ENCODE data around the gene TPSD1.
A peak's percentile ranks its signal among the peaks of the same experiment; 100 is the strongest.

The TPSD1 gene

DNA sequence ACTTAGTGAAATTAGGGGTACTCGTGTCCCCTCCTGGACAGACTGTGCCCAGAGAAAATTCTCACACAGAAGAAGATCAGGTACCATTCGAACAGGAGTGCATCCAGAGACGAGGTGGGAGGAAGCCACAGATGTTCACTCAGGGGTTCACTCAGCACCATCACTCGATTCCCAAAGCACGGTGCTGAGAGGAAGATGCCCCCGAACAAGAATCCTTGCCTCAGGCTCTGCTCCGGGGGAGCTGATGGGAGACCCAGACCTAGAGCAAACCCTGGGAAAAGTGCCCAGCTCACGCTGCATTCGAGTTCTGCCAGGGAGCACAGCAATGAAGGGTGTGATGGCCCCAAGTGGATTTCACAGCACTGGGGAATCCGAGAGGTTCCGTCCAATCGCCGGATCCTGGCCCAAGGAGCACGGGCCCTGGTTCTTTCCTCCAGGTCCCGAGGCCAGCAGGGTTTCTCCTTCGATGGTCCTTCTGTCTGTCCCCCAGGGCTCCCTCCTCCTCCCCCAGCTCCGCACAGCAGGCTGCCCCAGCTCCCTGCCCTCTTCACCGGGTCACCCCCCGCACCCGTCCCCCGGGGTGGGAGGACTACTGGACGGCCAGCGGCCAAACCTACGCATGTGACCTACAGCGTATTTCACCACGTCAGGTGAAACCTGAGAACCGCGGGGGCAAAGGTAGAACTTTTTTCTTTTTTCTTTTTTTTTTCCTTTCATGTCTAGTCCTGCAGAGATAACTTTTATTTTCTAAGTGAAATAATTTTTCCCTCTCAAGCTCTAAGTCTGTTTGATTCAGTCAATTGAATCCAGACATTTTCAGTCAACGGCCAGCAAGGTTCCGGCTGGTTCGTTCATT is 43.4 kb downstream of the TPSD1 start:
- no peak for DNase-seq (ENCODE audit: low read depth)

GRCh38 chr16:1299868-1300203 is 44.0 kb downstream of the TPSD1 start:
- H3K4me1 ChIP-seq (ENCODE audit: control insufficient read depth, insufficient read depth, low read length), result peaks cover 3% of the 10 kb centered on the region
- DNase-seq (ENCODE audit: low read depth), result no peak
- no peak overlapping the region for H3K4me3 ChIP-seq (ENCODE audit: low read length)
- H3K27me3 ChIP-seq (replicated peaks; ENCODE audit: control insufficient read depth, insufficient read depth, low read length), result peaks cover 13% of the 10 kb centered on the region
- H3K9ac ChIP-seq (ENCODE audit: low read length), result no peak overlapping the region
- no peaks in the 10 kb centered on the region for H3K36me3 ChIP-seq (ENCODE audit: control insufficient read depth, insufficient read depth, low read length, severe bottlenecking)
- no peaks in the 10 kb centered on the region for H3K9me3 ChIP-seq (ENCODE audit: control insufficient read depth, low read length)

More for the DNA sequence above, 43.4 kb downstream of the TPSD1 start:
- Histone ChIP-seq H3K4me1 (ENCODE audit: control insufficient read depth, insufficient read depth, low read length) (peaks cover 3% of the 10 kb centered on the region), H3K27me3 (replicated peaks; ENCODE audit: control insufficient read depth, insufficient read depth, low read length) (peaks cover 13% of the 10 kb centered on the region), H3K9me3 (ENCODE audit: control insufficient read depth, low read length) (no peaks in the 10 kb centered on the region), H3K9ac (ENCODE audit: low read length) (no peak overlapping the region), H3K36me3 (ENCODE audit: control insufficient read depth, insufficient read depth, low read length, severe bottlenecking) (no peaks in the 10 kb centered on the region), H3K4me3 (ENCODE audit: low read length) (no peak overlapping the region)

GRCh38 chr16:1300664-1301476 is 45.0 kb downstream of the TPSD1 start:
- no peaks in the 10 kb centered on the region for H3K36me3 ChIP-seq (ENCODE audit: control insufficient read depth, insufficient read depth, low read length, severe bottlenecking)
- peak; percentile 74 for DNase-seq (ENCODE audit: low read depth)
- H3K9ac ChIP-seq (ENCODE audit: low read length), result no peak overlapping the region
- H3K4me3 ChIP-seq (ENCODE audit: low read length), result no peak overlapping the region
- H3K27me3 ChIP-seq (replicated peaks; ENCODE audit: control insufficient read depth, insufficient read depth, low read length), result peaks cover 13% of the 10 kb centered on the region
- peaks cover 3% of the 10 kb centered on the region for H3K4me1 ChIP-seq (ENCODE audit: control insufficient read depth, insufficient read depth, low read length)
- no peaks in the 10 kb centered on the region for H3K9me3 ChIP-seq (ENCODE audit: control insufficient read depth, low read length)

GRCh38 chr16:1301562-1301961 is 45.7 kb downstream of the TPSD1 start:
- DNase-seq (ENCODE audit: low read depth), result no peak
- peaks cover 3% of the 10 kb centered on the region for H3K4me1 ChIP-seq (ENCODE audit: control insufficient read depth, insufficient read depth, low read length)
- H3K4me3 ChIP-seq (ENCODE audit: low read length), result no peak overlapping the region
- H3K9me3 ChIP-seq (ENCODE audit: control insufficient read depth, low read length), result no peaks in the 10 kb centered on the region
- no peak overlapping the region for H3K9ac ChIP-seq (ENCODE audit: low read length)
- H3K36me3 ChIP-seq (ENCODE audit: control insufficient read depth, insufficient read depth, low read length, severe bottlenecking), result no peaks in the 10 kb centered on the region
- peaks cover 13% of the 10 kb centered on the region for H3K27me3 ChIP-seq (replicated peaks; ENCODE audit: control insufficient read depth, insufficient read depth, low read length)

GRCh38 chr16:1305823-1306222 is 50.0 kb downstream of the TPSD1 start:
- H3K36me3 ChIP-seq (ENCODE audit: control insufficient read depth, insufficient read depth, low read length, severe bottlenecking), result no peaks in the 10 kb centered on the region
- no peak overlapping the region for H3K4me3 ChIP-seq (ENCODE audit: low read length)
- no peak overlapping the region for H3K9ac ChIP-seq (ENCODE audit: low read length)
- no peak for DNase-seq (ENCODE audit: low read depth)
- H3K4me1 ChIP-seq (ENCODE audit: control insufficient read depth, insufficient read depth, low read length), result peaks cover 5% of the 10 kb centered on the region
- no peaks in the 10 kb centered on the region for H3K9me3 ChIP-seq (ENCODE audit: control insufficient read depth, low read length)
- H3K27me3 ChIP-seq (replicated peaks; ENCODE audit: control insufficient read depth, insufficient read depth, low read length), result no peaks in the 10 kb centered on the region

DNA sequence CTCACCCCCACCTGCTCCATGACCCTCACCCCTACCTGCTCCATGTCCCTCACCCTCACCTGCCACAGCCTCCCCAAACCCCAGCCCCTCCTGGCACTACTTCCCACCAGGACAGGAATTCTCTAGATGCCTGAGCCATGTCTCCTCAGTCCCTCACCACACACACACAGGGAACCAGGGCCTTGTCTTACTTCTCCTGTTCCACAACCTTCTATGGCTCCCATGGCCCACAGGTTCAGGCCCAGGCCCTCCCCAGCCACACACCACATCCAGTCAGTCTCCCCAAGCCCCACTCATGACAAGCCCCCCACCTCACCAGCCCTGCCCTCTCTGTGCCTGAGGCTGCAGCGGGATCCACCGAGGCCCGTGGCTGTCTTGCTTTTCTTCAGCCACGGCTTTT is 50.5 kb downstream of the TPSD1 start:
- Histone ChIP-seq H3K4me3 (ENCODE audit: low read length) (no peak overlapping the region), H3K9me3 (ENCODE audit: control insufficient read depth, low read length) (no peaks in the 10 kb centered on the region), H3K36me3 (ENCODE audit: control insufficient read depth, insufficient read depth, low read length, severe bottlenecking) (no peaks in the 10 kb centered on the region)

DNA sequence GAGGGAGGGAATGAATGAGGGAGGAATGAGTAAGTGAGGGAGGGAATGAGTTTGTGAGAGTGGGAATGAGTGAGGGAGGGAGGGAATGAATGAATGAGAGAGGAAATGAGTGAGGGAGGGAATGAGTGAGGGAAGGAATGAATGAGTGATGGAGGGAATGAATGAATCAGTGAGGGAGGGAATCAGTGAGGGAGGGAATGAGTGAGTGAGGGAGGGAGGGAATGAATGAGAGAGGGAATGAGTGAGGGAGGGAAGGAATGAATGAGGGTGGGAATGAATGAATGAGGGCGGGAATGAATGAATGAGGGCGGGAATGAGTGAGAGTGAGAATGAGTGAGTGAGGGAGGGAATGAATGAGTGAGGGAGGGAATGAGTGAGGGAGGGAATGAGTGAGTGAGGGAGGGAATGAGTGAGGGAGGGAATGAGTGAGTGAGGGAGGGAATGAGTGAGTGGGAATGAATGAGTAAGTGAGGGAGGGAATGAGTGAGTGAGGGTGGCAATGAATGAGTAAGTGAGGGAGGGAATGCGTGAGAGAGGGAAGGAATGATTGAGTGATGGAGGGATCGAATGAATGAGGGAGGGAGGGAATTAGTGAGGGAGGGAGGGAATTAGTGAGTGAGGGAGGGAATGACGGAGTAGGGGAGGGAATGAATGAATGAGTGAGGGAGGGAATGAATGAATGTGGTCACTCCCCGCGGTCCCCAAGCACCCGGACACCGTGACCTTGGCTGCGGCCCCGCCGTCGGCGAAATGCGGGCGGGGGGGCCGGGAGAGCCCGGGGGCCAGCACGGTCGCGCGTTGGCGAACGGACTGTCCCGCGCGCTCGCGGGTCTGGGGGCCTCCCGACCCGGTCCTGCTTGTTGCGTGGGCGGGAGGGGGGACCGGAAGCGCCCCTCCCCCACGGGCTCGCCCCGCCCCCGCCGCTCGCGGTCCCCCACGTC is 52.4 kb downstream of the TPSD1 start:
- no peak for DNase-seq (ENCODE audit: low read depth)
- Histone ChIP-seq H3K9ac (ENCODE audit: low read length) (peak overlapping the region; percentile 63), H3K27me3 (replicated peaks; ENCODE audit: control insufficient read depth, insufficient read depth, low read length) (no peaks in the 10 kb centered on the region), H3K4me1 (ENCODE audit: control insufficient read depth, insufficient read depth, low read length) (peaks cover 27% of the 10 kb centered on the region), H3K36me3 (ENCODE audit: control insufficient read depth, insufficient read depth, low read length, severe bottlenecking) (peaks cover 6% of the 10 kb centered on the region), H3K9me3 (ENCODE audit: control insufficient read depth, low read length) (no peaks in the 10 kb centered on the region), H3K4me3 (ENCODE audit: low read length) (peak overlapping the region; percentile 77)

More for the DNA sequence above, 50.5 kb downstream of the TPSD1 start:
- H3K9ac ChIP-seq (ENCODE audit: low read length), result no peak overlapping the region
- no peak for DNase-seq (ENCODE audit: low read depth)
- H3K27me3 ChIP-seq (replicated peaks; ENCODE audit: control insufficient read depth, insufficient read depth, low read length), result no peaks in the 10 kb centered on the region
- H3K4me1 ChIP-seq (ENCODE audit: control insufficient read depth, insufficient read depth, low read length), result peaks cover 10% of the 10 kb centered on the region

All from adipocyte (in vitro differentiated cells).